HCT116 (cell line): ENCODE data around the gene CA4. TPM values are rescaled to one million over a fixed set of nuclear protein-coding genes. Genes with fewer than 3 reads are reported as not detected.

ENCODE experiments used
- ATAC-seq: fragments of 200-7000 bp; cut with Tn5 transposase; 2 replicates; pipeline ENCODE4 v1.9.1; 2020; ENCODE audit warnings: mild to moderate bottlenecking, moderate library complexity
- BruUV-seq: library from RNA; stranded (reverse); fragments of 400-500 nt; replicated peaks from 2 replicates; lab custom pipeline; 2021; lab: Mats Ljungman, UMichigan
- CTCF ChIA-PET: fragments of 300-600 bp; sonication (Branson Sonifier 250); formaldehyde crosslinking; loops from one replicate; lab custom pipeline; 2021; ENCODE audit warnings: antibody characterized with exemption; lab: Charles Lee
- POLR2A ChIA-PET: fragments of 300-600, 350-600 bp; sonication (Branson Sonifier 250); formaldehyde crosslinking; loops from one replicate; lab custom pipeline; 2021; ENCODE audit warnings: antibody characterized with exemption; lab: Charles Lee
- RAD21 ChIA-PET, 2 experiments: fragments of 300-600 bp; sonication (Branson Sonifier 250); formaldehyde crosslinking; loops; one replicate each; lab custom pipeline; 2023; ENCODE audit warnings: low total read pairs in 2 of 2; ENCODE audit not compliant: uncharacterized antibody in 2 of 2, unreplicated experiment in 2 of 2, low non-redundant PET in 1 of 2; lab: Charles Lee
- DNase-seq: peaks from one replicate; pipeline ENCODE4 v3.0.0-alpha.2; 2010; ENCODE audit warnings: low read depth, low spot score
- H2AFZ ChIP-seq: fragments of 200-600 bp; shearing (Covaris generic), sonication (generic); 2 replicates; pipeline ENCODE4 v1.6.1; 2017; ENCODE audit warnings: low read depth, mixed run types, mixed read lengths, antibody characterized with exemption, low read length; ENCODE audit not compliant: poor library complexity, severe bottlenecking
- H3K27ac ChIP-seq: 2 replicates; pipeline ENCODE4 v1.5.1; 2012; ENCODE audit warnings: low read depth, low read length
- H3K27me3 ChIP-seq: fragments of 200-600 bp; sonication (generic); 2 replicates; pipeline ENCODE4 v1.6.1; 2016; ENCODE audit warnings: mixed run types, low read length, mixed read lengths; ENCODE audit not compliant: insufficient read depth
- H3K36me3 ChIP-seq, 2 experiments: fragments of 200-500 bp in 1 of 2; fragments of 200-600 bp in 1 of 2; sonication (Bioruptor generic) in 1 of 2; sonication (generic) in 1 of 2; 2 replicates each; pipeline versions ENCODE4 v1.5.1 to v1.6.1; 2014 to 2016; ENCODE audit warnings: low read length in 2 of 2, inconsistent platforms in 1 of 2, mixed read lengths in 1 of 2, mixed run types in 1 of 2; ENCODE audit not compliant: insufficient read depth in 2 of 2, control insufficient read depth in 1 of 2
- H3K4me1 ChIP-seq, 2 experiments: fragments of 200-600 bp in 1 of 2; sonication (generic) in 1 of 2; 2 replicates each; pipeline versions ENCODE4 v1.5.1 to v1.6.1; 2012 to 2017; ENCODE audit warnings: low read length in 2 of 2, inconsistent platforms in 1 of 2, mild to moderate bottlenecking in 1 of 2, mixed read lengths in 1 of 2, mixed run types in 1 of 2, moderate library complexity in 1 of 2; ENCODE audit not compliant: insufficient read depth in 2 of 2, control insufficient read depth in 1 of 2
- H3K4me2 ChIP-seq: fragments of 200-600 bp; sonication (generic); 2 replicates; pipeline ENCODE4 v1.6.1; 2017; ENCODE audit warnings: mixed run types, low read length, mixed read lengths
- H3K4me3 ChIP-seq, 2 experiments: fragments of 200-600 bp in 1 of 2; sonication (generic) in 1 of 2; replicated peaks in 1 of 2; 2 replicates each; pipeline ENCODE4 v1.5.1; 2011 to 2016; ENCODE audit warnings: low read length in 2 of 2, control low read depth in 1 of 2, low read depth in 1 of 2, mild to moderate bottlenecking in 1 of 2, mixed read lengths in 1 of 2, mixed run types in 1 of 2
- H3K79me2 ChIP-seq: fragments of 200-600 bp; sonication (generic); 2 replicates; pipeline ENCODE4 v1.6.1; 2017; ENCODE audit warnings: mild to moderate bottlenecking, mixed run types, low read length, moderate library complexity, mixed read lengths; ENCODE audit not compliant: insufficient read depth
- H3K9ac ChIP-seq: fragments of 200-600 bp; sonication (generic); 2 replicates; pipeline ENCODE4 v1.6.1; 2016; ENCODE audit warnings: low read length, mixed read lengths
- H3K9me2 ChIP-seq: fragments of 200-600 bp; sonication (generic), shearing (Covaris generic); 2 replicates; pipeline ENCODE4 v1.6.1; 2017; ENCODE audit warnings: mixed run types, mild to moderate bottlenecking, moderate library complexity; ENCODE audit not compliant: insufficient read depth
- H3K9me3 ChIP-seq, 2 experiments: fragments of 200-500 bp in 1 of 2; fragments of 200-600 bp in 1 of 2; sonication (Bioruptor generic) in 1 of 2; sonication (generic) in 1 of 2; 2 replicates each; pipeline ENCODE4 v1.6.1; 2014 to 2017; ENCODE audit warnings: low read length in 2 of 2, mixed read lengths in 2 of 2, inconsistent platforms in 1 of 2, low read depth in 1 of 2, mild to moderate bottlenecking in 1 of 2, mixed run types in 1 of 2, moderate library complexity in 1 of 2; ENCODE audit not compliant: control insufficient read depth in 1 of 2, insufficient read depth in 1 of 2
- H4K20me1 ChIP-seq: fragments of 200-600 bp; sonication (generic), shearing (Covaris generic); 2 replicates; pipeline ENCODE4 v1.6.1; 2017; ENCODE audit warnings: mixed run types, mild to moderate bottlenecking, moderate library complexity; ENCODE audit not compliant: insufficient read depth
- ATF3 ChIP-seq: IDR thresholded peaks from 2 replicates; pipeline ENCODE4 v1.6.1; 2012
- CBX3 ChIP-seq: IDR thresholded peaks from 2 replicates; pipeline ENCODE4 v1.6.1; 2012; ENCODE audit warnings: low read depth
- CEBPB ChIP-seq: IDR thresholded peaks from 2 replicates; pipeline ENCODE4 v1.6.1; 2012; ENCODE audit warnings: low read depth
- EGR1 ChIP-seq: IDR thresholded peaks from 2 replicates; pipeline ENCODE4 v1.6.1; 2012; ENCODE audit warnings: low read depth
- ELF1 ChIP-seq: IDR thresholded peaks from 2 replicates; pipeline ENCODE4 v1.6.1; 2012; ENCODE audit warnings: low read depth, borderline replicate concordance
- EZH2 ChIP-seq: fragments of 200-600 bp; sonication (generic); IDR thresholded peaks from 2 replicates; pipeline ENCODE4 v1.6.1; 2017; ENCODE audit warnings: antibody characterized with exemption, mixed run types
- EZH2phosphoT487 ChIP-seq: fragments of 200-600 bp; IDR thresholded peaks from 2 replicates; pipeline ENCODE4 v1.6.1; 2018; ENCODE audit warnings: antibody characterized with exemption, borderline replicate concordance
- JUND ChIP-seq: IDR thresholded peaks from 2 replicates; pipeline ENCODE4 v1.6.1; 2012
- MAX ChIP-seq: IDR thresholded peaks from 2 replicates; pipeline ENCODE4 v1.6.1; 2012
- POLR2AphosphoS5 ChIP-seq: IDR thresholded peaks from 2 replicates; pipeline ENCODE4 v1.6.1; 2011; ENCODE audit warnings: mild to moderate bottlenecking, low read depth, low read length, moderate library complexity
- RAD21 ChIP-seq: IDR thresholded peaks from 2 replicates; pipeline ENCODE4 v1.6.1; 2012; ENCODE audit warnings: low read depth, mild to moderate bottlenecking
- SIN3A ChIP-seq: IDR thresholded peaks from 2 replicates; pipeline ENCODE4 v1.6.1; 2012; ENCODE audit warnings: low read depth
- SP1 ChIP-seq: IDR thresholded peaks from 2 replicates; pipeline ENCODE4 v1.6.1; 2012; ENCODE audit warnings: low read depth
- SRF ChIP-seq: IDR thresholded peaks from 2 replicates; pipeline ENCODE4 v1.6.1; 2012; ENCODE audit warnings: low read depth
- TCF7L2 ChIP-seq: IDR thresholded peaks from 2 replicates; pipeline ENCODE4 v1.7.0; 2011; ENCODE audit warnings: borderline replicate concordance, inconsistent platforms; ENCODE audit not compliant: insufficient read depth, insufficient read length; ENCODE audit errors: extremely low read depth
- YY1 ChIP-seq: IDR thresholded peaks from 2 replicates; pipeline ENCODE4 v1.6.1; 2011; ENCODE audit warnings: low read length, low read depth, moderate library complexity, mild to moderate bottlenecking; ENCODE audit not compliant: insufficient replicate concordance; ENCODE audit errors: extremely low read depth
- ZBTB33 ChIP-seq: IDR thresholded peaks from 2 replicates; pipeline ENCODE4 v1.6.1; 2011; ENCODE audit warnings: mild to moderate bottlenecking, low read length, moderate library complexity; ENCODE audit not compliant: insufficient replicate concordance; ENCODE audit errors: extremely low read depth
- intact Hi-C: fragments of 100-400 bp; cut with micrococcal nuclease; formaldehyde crosslinking; loops from 2 replicates; pipeline ENCODE4 v1.10.0; 2022
- total RNA-seq: library from RNA; stranded (reverse); gene quantifications from one replicate; pipeline ENCODE4 v1.2.1, GENCODE V29; 2021; ENCODE audit not compliant: unreplicated experiment
- TF ChIP-seq, protein P1 (sequence below), 3 experiments: fragments of 200-600 bp in 1 of 3; sonication (generic) in 1 of 3; IDR thresholded peaks in 2 of 3; conservative IDR thresholded peaks in 1 of 3; 2 replicates each; pipeline ENCODE4 v1.5.1; 2012 to 2017; ENCODE audit warnings: low read depth in 2 of 3, low read length in 2 of 3, antibody characterized with exemption in 1 of 3, borderline replicate concordance in 1 of 3, control low read depth in 1 of 3, mild to moderate bottlenecking in 1 of 3, mixed read lengths in 1 of 3, mixed run types in 1 of 3, moderate library complexity in 1 of 3; ENCODE audit not compliant: insufficient read depth in 1 of 3

CA4 gene
- total RNA-seq, 1 experiment from 2014 or later: 0.20 TPM

DNA sequence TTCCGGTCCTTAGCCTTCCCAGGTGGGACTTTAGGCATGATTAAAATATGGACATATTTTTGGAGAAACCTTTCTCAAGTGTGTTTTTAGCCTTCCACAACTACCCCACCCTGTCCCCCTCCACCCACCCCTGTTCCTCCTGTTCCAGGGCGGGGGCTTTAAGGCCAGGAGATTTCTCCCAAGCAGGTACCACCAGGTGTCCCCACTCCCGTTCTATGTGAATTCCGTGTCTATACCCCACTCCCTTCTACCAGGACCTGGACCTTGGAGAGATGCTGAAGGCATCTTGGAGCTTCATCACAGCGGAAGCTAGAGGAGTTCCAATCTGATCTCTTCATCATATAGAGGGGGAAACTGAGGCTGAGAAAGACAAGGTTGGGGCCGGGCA lies 9.7 kb downstream of the CA4 start:
- ChIA-PET CTCF (no interaction called here), POLR2A (no interaction called here), RAD21 (no interaction called here)
- no peak overlapping the region for H3K9ac ChIP-seq
- no peaks in the 10 kb centered on the region for H3K36me3 ChIP-seq
- DNase-seq: no peak
- no peak overlapping the region for H3K4me3 ChIP-seq
- peaks cover 0 to 11% of the 10 kb centered on the region in 2 experiments; a peak in 1 of 4 replicates for H3K4me1 ChIP-seq
- TF ChIP-seq ZBTB33: no peak
- TF ChIP-seq, protein P1, sequence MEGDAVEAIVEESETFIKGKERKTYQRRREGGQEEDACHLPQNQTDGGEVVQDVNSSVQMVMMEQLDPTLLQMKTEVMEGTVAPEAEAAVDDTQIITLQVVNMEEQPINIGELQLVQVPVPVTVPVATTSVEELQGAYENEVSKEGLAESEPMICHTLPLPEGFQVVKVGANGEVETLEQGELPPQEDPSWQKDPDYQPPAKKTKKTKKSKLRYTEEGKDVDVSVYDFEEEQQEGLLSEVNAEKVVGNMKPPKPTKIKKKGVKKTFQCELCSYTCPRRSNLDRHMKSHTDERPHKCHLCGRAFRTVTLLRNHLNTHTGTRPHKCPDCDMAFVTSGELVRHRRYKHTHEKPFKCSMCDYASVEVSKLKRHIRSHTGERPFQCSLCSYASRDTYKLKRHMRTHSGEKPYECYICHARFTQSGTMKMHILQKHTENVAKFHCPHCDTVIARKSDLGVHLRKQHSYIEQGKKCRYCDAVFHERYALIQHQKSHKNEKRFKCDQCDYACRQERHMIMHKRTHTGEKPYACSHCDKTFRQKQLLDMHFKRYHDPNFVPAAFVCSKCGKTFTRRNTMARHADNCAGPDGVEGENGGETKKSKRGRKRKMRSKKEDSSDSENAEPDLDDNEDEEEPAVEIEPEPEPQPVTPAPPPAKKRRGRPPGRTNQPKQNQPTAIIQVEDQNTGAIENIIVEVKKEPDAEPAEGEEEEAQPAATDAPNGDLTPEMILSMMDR (IDR thresholded peaks at IDR 0.05 in 2 of 3, conservative IDR thresholded peaks at IDR 0.05 in 1 of 3; ENCODE audit: borderline replicate concordance in 1 of 3, insufficient read depth in 1 of 3, low read depth in 2 of 3, low read length in 2 of 3): no peak
- TF ChIP-seq CEBPB: no peak
- no peak for TF ChIP-seq SIN3A
- no peak for TF ChIP-seq EZH2phosphoT487
- no peak for TF ChIP-seq CBX3
- no peak for TF ChIP-seq JUND
- no peak for TF ChIP-seq ELF1
- TF ChIP-seq SP1: no peak
- no peak for TF ChIP-seq RAD21
- no peak for TF ChIP-seq SRF
- no peak for TF ChIP-seq POLR2AphosphoS5
- no peak for TF ChIP-seq ATF3
- no peak for TF ChIP-seq YY1
- no peak for TF ChIP-seq TCF7L2
- TF ChIP-seq EZH2: no peak
- no peak for TF ChIP-seq EGR1
- TF ChIP-seq MAX: no peak
- intact Hi-C loops: no loop called here
- H3K9me2 ChIP-seq: no peaks in the 10 kb centered on the region
- no peaks in the 10 kb centered on the region for H3K9me3 ChIP-seq
- H3K4me2 ChIP-seq: no peak overlapping the region
- H4K20me1 ChIP-seq: no peaks in the 10 kb centered on the region
- no peak overlapping the region for H3K27ac ChIP-seq
- BruUV-seq: no TSS peak
- no peak overlapping the region for H2AFZ ChIP-seq
- no peaks in the 10 kb centered on the region for H3K27me3 ChIP-seq
- no peaks in the 10 kb centered on the region for H3K79me2 ChIP-seq
- no peak for ATAC-seq
